Hepatocyte (in vitro differentiated cells): Measurements from ENCODE around the gene CDK5R2.

Source experiments
- CTCF ChIP-seq: fragments of 200-600 bp; sonication (generic); IDR thresholded peaks from 2 replicates; pipeline ENCODE4 v1.5.1; 2016; ENCODE audit warnings: antibody characterized with exemption, mild to moderate bottlenecking; ENCODE audit not compliant: poor library complexity
- EZH2 ChIP-seq: fragments of 200-600 bp; sonication (generic); IDR thresholded peaks from 2 replicates; pipeline ENCODE4 v1.6.1; 2016; ENCODE audit warnings: antibody characterized with exemption, mild to moderate bottlenecking, borderline replicate concordance
- EZH2phosphoT487 ChIP-seq: fragments of 200-600 bp; sonication (generic); IDR thresholded peaks from one replicate; pipeline ENCODE4 v1.6.1; 2018; ENCODE audit warnings: antibody characterized with exemption, mild to moderate bottlenecking, low read depth, moderate library complexity; ENCODE audit not compliant: unreplicated experiment, severe bottlenecking

- TF ChIP-seq CTCF: no peak
- no peak for TF ChIP-seq EZH2
- TF ChIP-seq EZH2phosphoT487: no peak
These were observed 6.0 kb upstream of the CDK5R2 start for GRCh38 chr2:218953366-218953954.
